Astrocyte (in vitro differentiated cells and primary cell): ENCODE measurements around the gene ACACA. TPM values are rescaled to one million over a fixed set of nuclear protein-coding genes. Genes with fewer than 3 reads are reported as not detected.

Source experiments
- DNase-seq: peaks from one replicate; pipeline ENCODE4 v3.0.0-alpha.2; 2010; ENCODE audit warnings: low read depth
- FAIRE-seq: peaks from 2 replicates; lab custom pipeline; 2011; peaks lifted over from hg19 to GRCh38; lab: Jason Lieb, UNC
- H2AFZ ChIP-seq: 2 replicates; pipeline ENCODE4 v1.6.0; 2012; ENCODE audit warnings: low read depth, low read length, inconsistent platforms
- H3K27ac ChIP-seq: 2 replicates; pipeline ENCODE4 v1.5.1; 2011; ENCODE audit warnings: low read depth, low read length, inconsistent platforms
- H3K27me3 ChIP-seq: 2 replicates; pipeline ENCODE4 v1.6.0; 2011; ENCODE audit warnings: low read length, inconsistent platforms; ENCODE audit not compliant: insufficient read depth
- H3K36me3 ChIP-seq: 2 replicates; pipeline ENCODE4 v1.5.1; 2011; ENCODE audit warnings: low read length, inconsistent platforms; ENCODE audit not compliant: insufficient read depth
- H3K4me1 ChIP-seq: 2 replicates; pipeline ENCODE4 v1.5.1; 2011; ENCODE audit warnings: low read length, inconsistent platforms; ENCODE audit not compliant: insufficient read depth
- H3K4me2 ChIP-seq: 2 replicates; pipeline ENCODE4 v1.6.0; 2012; ENCODE audit warnings: low read length, inconsistent platforms
- H3K4me3 ChIP-seq: 2 replicates; pipeline ENCODE4 v1.5.1; 2011; ENCODE audit warnings: low read depth, mild to moderate bottlenecking, low read length, inconsistent platforms; ENCODE audit not compliant: insufficient read depth
- H3K79me2 ChIP-seq: 2 replicates; pipeline ENCODE4 v1.6.0; 2012; ENCODE audit warnings: mild to moderate bottlenecking, low read length, inconsistent platforms; ENCODE audit not compliant: insufficient read depth
- H3K9ac ChIP-seq: 2 replicates; pipeline ENCODE4 v1.6.0; 2012; ENCODE audit warnings: mild to moderate bottlenecking, low read length, inconsistent platforms
- H3K9me3 ChIP-seq: 2 replicates; pipeline ENCODE4 v1.5.1; 2012; ENCODE audit warnings: low read depth, mild to moderate bottlenecking, low read length, inconsistent platforms; ENCODE audit not compliant: insufficient read depth
- H4K20me1 ChIP-seq: 2 replicates; pipeline ENCODE4 v1.6.0; 2012; ENCODE audit warnings: low read length, inconsistent platforms; ENCODE audit not compliant: insufficient read depth
- H3K27ac Mint-ChIP-seq: one replicate; pipeline ENCODE4 v1.8.0; 2021; ENCODE audit warnings: mild to moderate bottlenecking, mixed read lengths; ENCODE audit not compliant: unreplicated experiment
- H3K27me3 Mint-ChIP-seq: one replicate; pipeline ENCODE4 v1.8.0; 2021; ENCODE audit warnings: low read depth, mixed read lengths; ENCODE audit not compliant: unreplicated experiment
- H3K36me3 Mint-ChIP-seq: one replicate; pipeline ENCODE4 v1.8.0; 2021; ENCODE audit warnings: low read depth, mixed read lengths; ENCODE audit not compliant: unreplicated experiment
- H3K4me1 Mint-ChIP-seq: one replicate; pipeline ENCODE4 v1.8.0; 2021; ENCODE audit warnings: low read depth, mixed read lengths; ENCODE audit not compliant: unreplicated experiment
- H3K4me3 Mint-ChIP-seq: one replicate; pipeline ENCODE4 v1.8.0; 2021; ENCODE audit warnings: mild to moderate bottlenecking, moderate library complexity, mixed read lengths; ENCODE audit not compliant: unreplicated experiment
- H3K9me3 Mint-ChIP-seq: one replicate; pipeline ENCODE4 v1.8.0; 2021; ENCODE audit warnings: mild to moderate bottlenecking, mixed read lengths; ENCODE audit not compliant: unreplicated experiment
- EZH2 ChIP-seq: IDR thresholded peaks from 2 replicates; pipeline ENCODE4 v1.6.1; 2012; ENCODE audit warnings: mild to moderate bottlenecking, low read length, inconsistent platforms; ENCODE audit not compliant: insufficient read depth
- total RNA-seq: library from RNA; stranded (reverse); gene quantifications from 2 replicates; pipeline ENCODE4 v1.2.1, GENCODE V29; 2021
- TF ChIP-seq, protein P1 (sequence below): IDR thresholded peaks from 2 replicates; pipeline ENCODE4 v1.5.1; 2011; ENCODE audit warnings: low read depth, mild to moderate bottlenecking, inconsistent platforms, low read length, moderate library complexity; ENCODE audit not compliant: insufficient read depth

Gene ACACA
- total RNA-seq, 1 donor from 2014 or later: 88.3 TPM

DNA sequence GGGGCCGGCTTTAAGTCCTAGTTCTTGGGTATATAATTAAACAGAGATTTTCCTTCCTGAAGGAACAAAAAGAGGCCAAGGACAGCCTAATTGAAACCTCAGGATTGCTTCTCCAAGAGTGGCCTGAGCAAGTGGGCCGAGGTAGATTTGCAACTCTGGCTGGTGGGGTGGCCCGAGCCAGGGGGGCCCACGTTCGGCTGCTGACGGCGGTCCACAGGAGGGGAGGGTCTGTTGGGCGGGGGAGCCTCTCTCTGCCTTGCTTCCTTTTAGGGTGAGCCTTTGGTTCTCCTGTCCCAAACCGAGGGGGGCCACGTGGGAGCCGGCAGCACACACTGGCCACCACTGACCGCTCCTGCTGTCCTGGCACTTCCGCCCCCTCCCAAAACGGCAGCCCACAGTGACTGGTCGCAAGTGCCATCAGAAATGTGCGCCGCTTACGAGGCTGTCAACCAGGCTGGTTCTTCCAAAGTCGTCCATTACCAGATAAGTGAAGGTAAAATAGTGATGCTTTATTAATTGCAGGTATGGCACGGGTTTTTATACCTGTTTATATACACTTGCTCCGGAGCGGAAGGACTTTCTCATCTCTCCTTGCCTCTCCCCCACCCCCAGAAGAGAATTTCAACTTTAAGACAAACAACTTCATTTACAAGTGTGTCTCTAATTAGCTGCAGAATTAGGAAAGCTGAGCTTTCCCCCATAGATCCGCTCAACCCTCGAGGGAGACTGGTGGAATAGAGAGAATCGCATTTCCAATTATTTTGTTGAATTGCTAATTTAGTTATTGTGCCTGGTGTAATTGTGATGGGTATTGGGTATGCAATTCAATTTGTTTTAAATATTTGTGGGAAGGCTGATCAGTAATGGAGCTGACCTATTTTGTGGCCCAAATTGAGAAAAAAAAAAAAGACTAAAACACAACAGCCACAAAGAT, 340.0 kb downstream of the ACACA start:
- Mint-ChIP-seq H3K27ac (no peak overlapping the region), H3K4me1 (peaks cover 8% of the 10 kb centered on the region), H3K27me3 (peaks cover 28% of the 10 kb centered on the region), H3K4me3 (no peak overlapping the region), H3K9me3 (no peaks in the 10 kb centered on the region), H3K36me3 (no peaks in the 10 kb centered on the region)
- Histone ChIP-seq H3K9ac (no peak overlapping the region), H3K27me3 (peaks cover 18% of the 10 kb centered on the region), H2AFZ (no peak overlapping the region), H3K4me1 (peaks cover 5% of the 10 kb centered on the region), H3K4me3 (no peak overlapping the region), H4K20me1 (no peaks in the 10 kb centered on the region), H3K4me2 (no peak overlapping the region), H3K79me2 (no peaks in the 10 kb centered on the region), H3K36me3 (no peaks in the 10 kb centered on the region), H3K27ac (no peak overlapping the region), H3K9me3 (no peaks in the 10 kb centered on the region)
- DNase-seq: no peak
- TF ChIP-seq EZH2: no peak
- TF ChIP-seq, protein P1, sequence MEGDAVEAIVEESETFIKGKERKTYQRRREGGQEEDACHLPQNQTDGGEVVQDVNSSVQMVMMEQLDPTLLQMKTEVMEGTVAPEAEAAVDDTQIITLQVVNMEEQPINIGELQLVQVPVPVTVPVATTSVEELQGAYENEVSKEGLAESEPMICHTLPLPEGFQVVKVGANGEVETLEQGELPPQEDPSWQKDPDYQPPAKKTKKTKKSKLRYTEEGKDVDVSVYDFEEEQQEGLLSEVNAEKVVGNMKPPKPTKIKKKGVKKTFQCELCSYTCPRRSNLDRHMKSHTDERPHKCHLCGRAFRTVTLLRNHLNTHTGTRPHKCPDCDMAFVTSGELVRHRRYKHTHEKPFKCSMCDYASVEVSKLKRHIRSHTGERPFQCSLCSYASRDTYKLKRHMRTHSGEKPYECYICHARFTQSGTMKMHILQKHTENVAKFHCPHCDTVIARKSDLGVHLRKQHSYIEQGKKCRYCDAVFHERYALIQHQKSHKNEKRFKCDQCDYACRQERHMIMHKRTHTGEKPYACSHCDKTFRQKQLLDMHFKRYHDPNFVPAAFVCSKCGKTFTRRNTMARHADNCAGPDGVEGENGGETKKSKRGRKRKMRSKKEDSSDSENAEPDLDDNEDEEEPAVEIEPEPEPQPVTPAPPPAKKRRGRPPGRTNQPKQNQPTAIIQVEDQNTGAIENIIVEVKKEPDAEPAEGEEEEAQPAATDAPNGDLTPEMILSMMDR: no peak
- FAIRE-seq: no peak

DNA sequence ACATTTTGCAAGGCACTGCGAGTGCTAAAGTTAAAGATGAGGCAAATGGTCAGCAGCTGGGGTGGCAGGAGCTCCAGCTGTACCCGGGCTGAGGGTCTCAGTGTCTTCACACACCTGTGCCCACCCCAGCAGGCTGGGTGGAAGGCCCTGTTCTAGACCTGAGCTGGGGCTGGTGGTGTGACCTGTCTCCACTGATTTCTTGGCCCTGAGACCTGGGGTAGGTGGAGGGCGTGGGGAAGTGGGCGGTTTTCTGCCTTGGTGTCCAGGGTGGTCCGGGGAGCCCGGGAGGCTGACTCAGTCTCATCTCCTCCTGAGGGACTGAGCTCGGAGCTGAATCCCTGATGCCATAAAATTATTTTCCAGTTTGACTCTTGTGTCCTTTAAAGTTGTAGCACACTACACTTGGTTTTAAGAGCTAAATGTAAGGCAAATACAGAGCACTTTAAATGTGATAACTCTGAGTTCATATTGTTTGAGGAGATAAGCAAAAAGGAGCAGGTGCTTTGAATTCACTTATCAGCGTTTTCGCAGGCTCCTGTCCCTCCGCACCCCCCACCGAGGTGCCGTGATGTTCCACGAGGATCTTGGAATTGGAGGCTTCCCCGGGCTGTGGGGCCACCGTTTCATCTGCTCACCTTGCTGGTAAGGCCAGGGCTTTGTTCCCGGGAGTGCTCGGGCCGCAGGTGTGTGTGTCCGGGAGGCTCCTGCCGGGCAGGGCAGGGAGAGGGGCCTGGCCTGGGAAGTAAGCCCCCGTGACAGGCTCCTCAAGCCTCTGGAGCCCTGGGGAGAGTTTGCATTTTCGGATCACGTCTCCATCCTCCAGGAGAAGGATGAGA, 340.9 kb downstream of the ACACA start:
- Mint-ChIP-seq H3K27ac (no peak overlapping the region), H3K4me3 (no peak overlapping the region), H3K36me3 (no peaks in the 10 kb centered on the region), H3K9me3 (no peaks in the 10 kb centered on the region), H3K27me3 (peaks cover 28% of the 10 kb centered on the region), H3K4me1 (peaks cover 8% of the 10 kb centered on the region)
- FAIRE-seq (no peak), DNase-seq (no peak)
- Histone ChIP-seq H3K9ac (no peak overlapping the region), H2AFZ (no peak overlapping the region), H3K4me3 (no peak overlapping the region), H4K20me1 (no peaks in the 10 kb centered on the region), H3K9me3 (no peaks in the 10 kb centered on the region), H3K27ac (no peak overlapping the region), H3K4me2 (no peak overlapping the region), H3K36me3 (no peaks in the 10 kb centered on the region), H3K4me1 (peaks cover 5% of the 10 kb centered on the region), H3K79me2 (no peaks in the 10 kb centered on the region), H3K27me3 (peaks cover 18% of the 10 kb centered on the region)
- TF ChIP-seq, protein P1: no peak
- no peak for TF ChIP-seq EZH2
